Measurements from ENCODE around the gene MAP4K4. TPM values are rescaled to one million over a fixed set of nuclear protein-coding genes. Genes with fewer than 3 reads are reported as not detected.
A peak's percentile ranks its signal among the peaks of the same experiment; 100 is the strongest.

Gene MAP4K4
- total RNA-seq, 1 donor from 2014 or later = 91.9 TPM

DNA sequence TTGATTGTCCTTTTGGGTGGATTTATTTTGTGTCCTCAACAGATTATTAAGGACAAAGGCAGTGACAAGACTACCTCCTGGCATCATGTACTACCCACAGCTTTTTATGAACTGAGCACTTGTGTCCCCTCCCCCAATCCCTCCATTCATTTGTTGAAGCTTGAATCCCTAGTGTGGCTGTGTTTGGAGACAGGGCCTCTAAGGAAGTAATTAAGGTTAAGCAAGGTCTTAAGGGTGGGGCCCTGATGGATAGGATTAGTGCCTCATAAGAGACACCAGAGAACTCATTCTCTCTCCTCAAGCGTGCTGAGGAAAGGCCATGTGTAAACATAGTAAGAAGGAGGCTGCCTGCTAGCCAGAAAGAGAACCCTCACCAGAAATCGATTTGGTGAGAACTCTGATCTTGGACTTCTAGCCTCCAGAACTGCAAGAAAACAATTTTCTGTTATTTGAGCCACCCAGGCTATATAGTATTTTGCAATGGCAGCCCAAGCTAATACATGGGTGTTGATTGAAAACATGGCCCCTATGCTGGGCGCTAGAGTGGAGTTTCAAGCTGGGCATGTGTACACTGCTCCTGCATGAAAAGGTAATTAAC lies 3.4 kb upstream of the MAP4K4 start:
- no peak for DNase-seq (ENCODE audit: low spot score)
- peaks cover 9% of the 10 kb centered on the region for H4K20me1 ChIP-seq (ENCODE audit: low read depth)
- no peak overlapping the region for H3K4me3 ChIP-seq
- TF ChIP-seq EZH2phosphoT487 (IDR thresholded peaks at IDR 0.05) (no peak), EZH2 (IDR thresholded peaks at IDR 0.05) (no peak)
- TF ChIP-seq, protein P1, sequence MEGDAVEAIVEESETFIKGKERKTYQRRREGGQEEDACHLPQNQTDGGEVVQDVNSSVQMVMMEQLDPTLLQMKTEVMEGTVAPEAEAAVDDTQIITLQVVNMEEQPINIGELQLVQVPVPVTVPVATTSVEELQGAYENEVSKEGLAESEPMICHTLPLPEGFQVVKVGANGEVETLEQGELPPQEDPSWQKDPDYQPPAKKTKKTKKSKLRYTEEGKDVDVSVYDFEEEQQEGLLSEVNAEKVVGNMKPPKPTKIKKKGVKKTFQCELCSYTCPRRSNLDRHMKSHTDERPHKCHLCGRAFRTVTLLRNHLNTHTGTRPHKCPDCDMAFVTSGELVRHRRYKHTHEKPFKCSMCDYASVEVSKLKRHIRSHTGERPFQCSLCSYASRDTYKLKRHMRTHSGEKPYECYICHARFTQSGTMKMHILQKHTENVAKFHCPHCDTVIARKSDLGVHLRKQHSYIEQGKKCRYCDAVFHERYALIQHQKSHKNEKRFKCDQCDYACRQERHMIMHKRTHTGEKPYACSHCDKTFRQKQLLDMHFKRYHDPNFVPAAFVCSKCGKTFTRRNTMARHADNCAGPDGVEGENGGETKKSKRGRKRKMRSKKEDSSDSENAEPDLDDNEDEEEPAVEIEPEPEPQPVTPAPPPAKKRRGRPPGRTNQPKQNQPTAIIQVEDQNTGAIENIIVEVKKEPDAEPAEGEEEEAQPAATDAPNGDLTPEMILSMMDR (IDR thresholded peaks at IDR 0.05) = no peak
- H3K4me2 ChIP-seq = no peak overlapping the region
- H3K79me2 ChIP-seq (ENCODE audit: low read depth) = peaks cover 10% of the 10 kb centered on the region
- Mint-ChIP-seq H3K27me3 (ENCODE audit: insufficient read depth, low read depth) (peaks cover 2% of the 10 kb centered on the region), H3K4me3 (no peak overlapping the region), H3K27ac (no peak overlapping the region), H3K9me3 (no peaks in the 10 kb centered on the region), H3K36me3 (no peaks in the 10 kb centered on the region), H3K4me1 (peaks cover 8% of the 10 kb centered on the region)
- no peak overlapping the region for H3K27ac ChIP-seq
- H3K36me3 ChIP-seq = no peaks in the 10 kb centered on the region
- peaks cover 5% of the 10 kb centered on the region for H3K27me3 ChIP-seq
- H3K9ac ChIP-seq = no peak overlapping the region
- H3K9me3 ChIP-seq (ENCODE audit: low read depth) = no peaks in the 10 kb centered on the region
- peaks cover under 1% of the 10 kb centered on the region for H3K4me1 ChIP-seq
- no peak overlapping the region for H2AFZ ChIP-seq (replicated peaks)
- H3F3A ChIP-seq (ENCODE audit: low read depth) = peaks cover 24% of the 10 kb centered on the region

DNA sequence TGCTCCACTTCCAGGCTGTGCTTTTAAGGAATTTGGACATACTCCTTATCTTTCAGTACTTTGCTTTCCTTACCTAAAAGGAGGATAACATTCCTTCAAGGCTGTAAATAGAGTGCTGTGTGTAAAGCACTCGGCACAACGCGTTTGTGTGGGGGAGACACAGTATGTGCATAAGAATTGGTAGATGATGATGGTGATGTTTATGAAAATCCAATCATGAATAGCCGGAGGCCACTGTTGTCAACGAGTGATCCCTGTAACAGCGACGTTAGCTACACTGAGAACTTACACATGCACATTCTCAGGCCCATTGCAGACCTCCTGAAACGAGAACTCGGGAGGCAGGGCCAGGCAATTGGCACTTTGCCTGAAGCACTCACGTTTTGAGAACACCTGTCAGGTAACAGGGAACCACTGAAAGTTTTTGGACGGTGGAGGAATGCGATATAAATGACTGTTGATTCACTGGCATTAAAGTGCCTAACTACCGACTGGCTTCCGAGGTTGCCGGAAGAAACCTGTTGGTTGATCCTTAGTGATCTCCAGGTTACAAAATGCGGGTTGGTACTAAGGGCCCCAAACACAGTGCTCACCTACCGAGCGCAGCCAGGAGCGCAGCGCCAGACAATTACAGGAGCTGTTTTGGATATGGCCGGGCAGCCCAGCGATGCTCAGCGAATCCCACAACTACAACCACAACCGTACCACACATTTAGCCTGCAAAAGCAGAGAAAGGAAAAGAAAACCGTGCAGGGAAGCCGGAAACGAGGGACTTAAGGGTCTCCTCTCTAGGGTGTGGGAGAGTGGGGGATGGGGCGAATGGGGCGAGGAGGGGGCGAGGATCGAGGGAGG lies 1.0 kb upstream of the MAP4K4 start:
- Histone ChIP-seq H2AFZ (replicated peaks) (peak overlapping the region; percentile 92), H3K4me2 (peak overlapping the region; percentile 87), H3F3A (ENCODE audit: low read depth) (peaks cover 24% of the 10 kb centered on the region), H3K4me3 (peak overlapping the region; percentile 70), H4K20me1 (ENCODE audit: low read depth) (peaks cover 33% of the 10 kb centered on the region), H3K79me2 (ENCODE audit: low read depth) (peaks cover 34% of the 10 kb centered on the region), H3K9me3 (ENCODE audit: low read depth) (no peaks in the 10 kb centered on the region), H3K9ac (no peak overlapping the region), H3K4me1 (peaks cover 21% of the 10 kb centered on the region), H3K36me3 (no peaks in the 10 kb centered on the region), H3K27ac (peak overlapping the region; percentile 42), H3K27me3 (peaks cover 5% of the 10 kb centered on the region)
- Mint-ChIP-seq H3K36me3 (peaks cover 6% of the 10 kb centered on the region), H3K27ac (peak overlapping the region; percentile 99), H3K4me3 (peak overlapping the region; percentile 95), H3K4me1 (peaks cover 8% of the 10 kb centered on the region), H3K9me3 (peaks cover 4% of the 10 kb centered on the region), H3K27me3 (ENCODE audit: insufficient read depth, low read depth) (peaks cover 2% of the 10 kb centered on the region)
- DNase-seq (ENCODE audit: low spot score) = no peak
- TF ChIP-seq EZH2phosphoT487 (IDR thresholded peaks at IDR 0.05) = no peak
- TF ChIP-seq, protein P1 (IDR thresholded peaks at IDR 0.05) = no peak
- peak; percentile 67 for TF ChIP-seq EZH2 (IDR thresholded peaks at IDR 0.05)

DNA sequence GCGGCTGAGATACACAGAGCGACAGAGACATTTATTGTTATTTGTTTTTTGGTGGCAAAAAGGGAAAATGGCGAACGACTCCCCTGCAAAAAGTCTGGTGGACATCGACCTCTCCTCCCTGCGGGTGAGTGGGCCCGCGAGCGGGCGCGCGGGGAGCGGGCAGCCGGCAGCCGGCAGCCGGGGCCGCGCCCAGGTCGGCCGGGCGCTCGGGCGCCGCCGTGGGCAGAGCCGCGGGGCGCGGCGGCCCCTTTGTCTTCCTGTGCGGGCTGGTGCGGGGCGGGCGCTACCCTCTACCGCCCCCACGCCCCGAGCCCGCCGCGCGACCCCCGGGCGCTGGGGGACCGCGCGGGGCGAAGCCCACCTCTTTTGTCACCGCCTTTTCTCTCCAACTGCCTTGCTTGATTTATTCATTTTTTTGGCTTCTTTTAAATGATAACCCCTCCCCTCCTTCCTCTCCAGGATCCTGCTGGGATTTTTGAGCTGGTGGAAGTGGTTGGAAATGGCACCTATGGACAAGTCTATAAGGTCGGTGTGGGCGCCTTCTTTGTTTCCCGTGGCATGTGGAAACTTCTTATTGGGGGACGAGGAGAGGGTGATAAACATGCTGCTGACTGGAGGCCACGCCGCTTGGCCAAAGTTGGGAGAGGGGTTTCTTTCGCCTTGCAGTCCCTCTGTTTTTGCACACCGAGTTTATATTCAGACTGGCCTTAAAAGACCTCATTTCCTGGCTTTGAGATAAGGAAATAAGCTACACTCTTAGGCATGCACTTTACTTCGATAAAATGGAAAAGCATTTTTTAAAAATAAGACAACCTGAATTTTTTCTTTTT lies 722 bp downstream of the MAP4K4 start:
- peaks cover 24% of the 10 kb centered on the region for H3F3A ChIP-seq (ENCODE audit: low read depth)
- Mint-ChIP-seq H3K36me3 (peaks cover 18% of the 10 kb centered on the region), H3K4me1 (peaks cover 8% of the 10 kb centered on the region), H3K27ac (no peak overlapping the region), H3K27me3 (ENCODE audit: insufficient read depth, low read depth) (no peaks in the 10 kb centered on the region), H3K9me3 (peaks cover 16% of the 10 kb centered on the region), H3K4me3 (peak overlapping the region; percentile 80)
- H2AFZ ChIP-seq (replicated peaks) = peak overlapping the region; percentile 69
- H3K4me2 ChIP-seq = peak overlapping the region; percentile 98
- H4K20me1 ChIP-seq (ENCODE audit: low read depth) = peaks cover 50% of the 10 kb centered on the region
- H3K36me3 ChIP-seq = no peaks in the 10 kb centered on the region
- peaks cover 21% of the 10 kb centered on the region for H3K4me1 ChIP-seq
- peak overlapping the region; percentile 99 for H3K4me3 ChIP-seq
- H3K27ac ChIP-seq = no peak overlapping the region
- DNase-seq (ENCODE audit: low spot score) = peak; percentile 68
- H3K27me3 ChIP-seq = peaks cover 5% of the 10 kb centered on the region
- H3K9me3 ChIP-seq (ENCODE audit: low read depth) = no peaks in the 10 kb centered on the region
- TF ChIP-seq EZH2phosphoT487 (IDR thresholded peaks at IDR 0.05) (no peak), EZH2 (IDR thresholded peaks at IDR 0.05) (no peak)
- TF ChIP-seq, protein P1 (IDR thresholded peaks at IDR 0.05) = no peak
- peaks cover 51% of the 10 kb centered on the region for H3K79me2 ChIP-seq (ENCODE audit: low read depth)
- peak overlapping the region; percentile 70 for H3K9ac ChIP-seq

Measured in neural progenitor cell (in vitro differentiated cells).